Measurements from ENCODE around the gene RSRC2.

Gene RSRC2

DNA sequence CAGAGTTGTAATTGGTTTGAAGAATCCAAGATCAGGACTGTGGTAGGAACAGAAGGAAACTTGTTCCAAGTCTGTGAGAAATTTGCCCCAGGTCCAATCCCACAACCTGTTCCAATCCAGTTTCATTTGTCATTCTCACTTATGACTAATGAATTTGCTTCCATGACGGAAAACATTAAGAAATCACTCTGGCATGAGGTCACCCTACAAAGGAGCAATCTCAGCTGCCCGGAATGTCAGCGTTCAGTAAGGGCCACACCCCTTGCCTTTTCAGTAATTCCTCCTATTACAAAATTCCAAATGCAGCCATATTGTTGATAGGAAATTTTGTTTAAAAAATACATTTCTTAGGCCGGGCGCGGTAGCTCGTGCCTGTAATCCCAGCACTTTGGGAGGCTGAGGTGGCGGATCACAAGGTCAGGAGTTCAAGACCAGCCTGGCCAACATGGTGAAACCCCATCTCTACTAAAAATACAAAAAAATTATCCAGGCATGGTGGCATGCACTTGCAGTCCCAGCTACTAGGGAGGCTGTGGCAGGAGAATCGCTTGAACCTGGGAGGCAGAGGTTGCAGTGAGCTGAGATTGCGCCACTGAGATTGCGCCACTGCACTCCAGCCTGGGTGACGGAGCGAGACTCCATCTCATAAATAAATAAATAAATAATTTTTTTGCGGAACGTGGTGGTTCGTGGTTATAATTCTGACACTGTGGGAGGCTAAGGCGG, 62.3 kb downstream of the RSRC2 start:
- peak; percentile 93 for ATAC-seq
- TF ChIP-seq ISL1 (CRISPR knock-in tag; IDR thresholded peaks at IDR 0.05): peak; percentile 65
- TF ChIP-seq, protein P1, sequence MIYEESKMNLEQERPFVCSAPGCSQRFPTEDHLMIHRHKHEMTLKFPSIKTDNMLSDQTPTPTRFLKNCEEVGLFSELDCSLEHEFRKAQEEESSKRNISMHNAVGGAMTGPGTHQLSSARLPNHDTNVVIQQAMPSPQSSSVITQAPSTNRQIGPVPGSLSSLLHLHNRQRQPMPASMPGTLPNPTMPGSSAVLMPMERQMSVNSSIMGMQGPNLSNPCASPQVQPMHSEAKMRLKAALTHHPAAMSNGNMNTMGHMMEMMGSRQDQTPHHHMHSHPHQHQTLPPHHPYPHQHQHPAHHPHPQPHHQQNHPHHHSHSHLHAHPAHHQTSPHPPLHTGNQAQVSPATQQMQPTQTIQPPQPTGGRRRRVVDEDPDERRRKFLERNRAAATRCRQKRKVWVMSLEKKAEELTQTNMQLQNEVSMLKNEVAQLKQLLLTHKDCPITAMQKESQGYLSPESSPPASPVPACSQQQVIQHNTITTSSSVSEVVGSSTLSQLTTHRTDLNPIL (CRISPR knock-in tag; IDR thresholded peaks at IDR 0.05; ENCODE audit: low read depth): peak; percentile 61; the same call in 1 of the 2 replicates
- 0 out of 2 replicates have a peak, but pooled peaks have one; percentile 36 for TF ChIP-seq ZFP3 (CRISPR knock-in tag; IDR thresholded peaks at IDR 0.05)

DNA sequence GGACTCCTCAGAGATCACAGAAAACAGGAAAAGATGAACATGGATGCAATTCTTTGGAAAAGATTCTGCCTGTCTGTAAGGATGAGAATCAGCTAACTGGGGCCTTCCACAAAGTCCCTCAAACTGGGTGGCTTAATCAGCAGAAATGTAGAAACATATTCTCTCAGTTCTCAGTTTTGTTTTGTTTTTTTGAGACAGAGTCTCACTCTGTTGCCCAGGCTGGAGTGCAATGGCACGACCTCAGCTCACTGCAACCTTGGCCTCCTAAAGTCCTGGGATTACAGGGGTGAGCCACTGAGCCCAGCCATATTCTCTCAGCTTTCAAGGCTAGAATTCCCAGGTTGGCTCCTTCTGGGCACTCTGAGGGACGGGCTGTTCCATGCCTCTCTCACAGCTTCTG, 66.1 kb downstream of the RSRC2 start:
- ATAC-seq: no peak
- TF ChIP-seq ARNTL (CRISPR knock-in tag; IDR thresholded peaks at IDR 0.05; ENCODE audit: borderline replicate concordance, low read depth): no peak
- TF ChIP-seq ZNF565 (CRISPR knock-in tag; conservative IDR thresholded peaks at IDR 0.05; ENCODE audit: low read depth): no peak
- TF ChIP-seq, protein P2, sequence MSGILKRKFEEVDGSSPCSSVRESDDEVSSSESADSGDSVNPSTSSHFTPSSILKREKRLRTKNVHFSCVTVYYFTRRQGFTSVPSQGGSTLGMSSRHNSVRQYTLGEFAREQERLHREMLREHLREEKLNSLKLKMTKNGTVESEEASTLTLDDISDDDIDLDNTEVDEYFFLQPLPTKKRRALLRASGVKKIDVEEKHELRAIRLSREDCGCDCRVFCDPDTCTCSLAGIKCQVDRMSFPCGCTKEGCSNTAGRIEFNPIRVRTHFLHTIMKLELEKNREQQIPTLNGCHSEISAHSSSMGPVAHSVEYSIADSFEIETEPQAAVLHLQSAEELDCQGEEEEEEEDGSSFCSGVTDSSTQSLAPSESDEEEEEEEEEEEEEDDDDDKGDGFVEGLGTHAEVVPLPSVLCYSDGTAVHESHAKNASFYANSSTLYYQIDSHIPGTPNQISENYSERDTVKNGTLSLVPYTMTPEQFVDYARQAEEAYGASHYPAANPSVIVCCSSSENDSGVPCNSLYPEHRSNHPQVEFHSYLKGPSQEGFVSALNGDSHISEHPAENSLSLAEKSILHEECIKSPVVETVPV (CRISPR knock-in tag; IDR thresholded peaks at IDR 0.05): no peak
- TF ChIP-seq CSDC2 (CRISPR knock-in tag; IDR thresholded peaks at IDR 0.05): no peak
- TF ChIP-seq, protein P3, sequence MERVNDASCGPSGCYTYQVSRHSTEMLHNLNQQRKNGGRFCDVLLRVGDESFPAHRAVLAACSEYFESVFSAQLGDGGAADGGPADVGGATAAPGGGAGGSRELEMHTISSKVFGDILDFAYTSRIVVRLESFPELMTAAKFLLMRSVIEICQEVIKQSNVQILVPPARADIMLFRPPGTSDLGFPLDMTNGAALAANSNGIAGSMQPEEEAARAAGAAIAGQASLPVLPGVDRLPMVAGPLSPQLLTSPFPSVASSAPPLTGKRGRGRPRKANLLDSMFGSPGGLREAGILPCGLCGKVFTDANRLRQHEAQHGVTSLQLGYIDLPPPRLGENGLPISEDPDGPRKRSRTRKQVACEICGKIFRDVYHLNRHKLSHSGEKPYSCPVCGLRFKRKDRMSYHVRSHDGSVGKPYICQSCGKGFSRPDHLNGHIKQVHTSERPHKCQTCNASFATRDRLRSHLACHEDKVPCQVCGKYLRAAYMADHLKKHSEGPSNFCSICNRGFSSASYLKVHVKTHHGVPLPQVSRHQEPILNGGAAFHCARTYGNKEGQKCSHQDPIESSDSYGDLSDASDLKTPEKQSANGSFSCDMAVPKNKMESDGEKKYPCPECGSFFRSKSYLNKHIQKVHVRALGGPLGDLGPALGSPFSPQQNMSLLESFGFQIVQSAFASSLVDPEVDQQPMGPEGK (CRISPR knock-in tag; IDR thresholded peaks at IDR 0.05; ENCODE audit: borderline replicate concordance): no peak

DNA sequence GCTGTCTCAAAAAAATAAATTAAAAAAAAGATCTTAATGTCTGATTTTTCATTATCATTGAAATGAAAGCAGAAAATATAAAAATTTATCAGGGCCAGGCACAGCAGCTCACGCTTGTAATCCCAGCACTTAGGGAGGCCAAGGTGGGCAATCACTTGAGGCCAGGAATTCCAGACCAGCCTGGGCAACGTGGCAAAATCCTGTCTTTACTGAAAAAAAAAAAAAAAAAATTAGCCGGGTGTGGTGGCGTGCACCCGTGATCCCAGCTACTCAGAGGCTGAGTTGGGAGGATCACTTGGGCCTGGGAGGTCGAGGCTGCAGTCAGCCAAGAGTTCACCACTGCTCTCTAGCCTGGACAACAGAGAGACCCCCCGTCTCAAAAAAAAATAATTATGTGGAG, 66.7 kb downstream of the RSRC2 start:
- no peak for ATAC-seq
- TF ChIP-seq SNAI2 (CRISPR knock-in tag; IDR thresholded peaks at IDR 0.05): no peak
- TF ChIP-seq, protein P1 (CRISPR knock-in tag; IDR thresholded peaks at IDR 0.05; ENCODE audit: low read depth): no peak
- TF ChIP-seq, protein P3 (CRISPR knock-in tag; IDR thresholded peaks at IDR 0.05; ENCODE audit: borderline replicate concordance): no peak
- TF ChIP-seq TOX (CRISPR knock-in tag; IDR thresholded peaks at IDR 0.05; ENCODE audit: borderline replicate concordance): no peak
- TF ChIP-seq OSR1 (CRISPR knock-in tag; IDR thresholded peaks at IDR 0.05): no peak
- TF ChIP-seq, protein P4, sequence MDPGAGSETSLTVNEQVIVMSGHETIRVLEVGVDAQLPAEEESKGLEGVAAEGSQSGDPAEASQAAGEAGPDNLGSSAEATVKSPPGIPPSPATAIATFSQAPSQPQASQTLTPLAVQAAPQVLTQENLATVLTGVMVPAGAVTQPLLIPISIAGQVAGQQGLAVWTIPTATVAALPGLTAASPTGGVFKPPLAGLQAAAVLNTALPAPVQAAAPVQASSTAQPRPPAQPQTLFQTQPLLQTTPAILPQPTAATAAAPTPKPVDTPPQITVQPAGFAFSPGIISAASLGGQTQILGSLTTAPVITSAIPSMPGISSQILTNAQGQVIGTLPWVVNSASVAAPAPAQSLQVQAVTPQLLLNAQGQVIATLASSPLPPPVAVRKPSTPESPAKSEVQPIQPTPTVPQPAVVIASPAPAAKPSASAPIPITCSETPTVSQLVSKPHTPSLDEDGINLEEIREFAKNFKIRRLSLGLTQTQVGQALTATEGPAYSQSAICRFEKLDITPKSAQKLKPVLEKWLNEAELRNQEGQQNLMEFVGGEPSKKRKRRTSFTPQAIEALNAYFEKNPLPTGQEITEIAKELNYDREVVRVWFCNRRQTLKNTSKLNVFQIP (CRISPR knock-in tag; IDR thresholded peaks at IDR 0.05; ENCODE audit: borderline replicate concordance, low read depth): no peak
- no peak for TF ChIP-seq PPARA (CRISPR knock-in tag; IDR thresholded peaks at IDR 0.05; ENCODE audit: borderline replicate concordance)
- TF ChIP-seq CSDC2 (CRISPR knock-in tag; IDR thresholded peaks at IDR 0.05): no peak

DNA sequence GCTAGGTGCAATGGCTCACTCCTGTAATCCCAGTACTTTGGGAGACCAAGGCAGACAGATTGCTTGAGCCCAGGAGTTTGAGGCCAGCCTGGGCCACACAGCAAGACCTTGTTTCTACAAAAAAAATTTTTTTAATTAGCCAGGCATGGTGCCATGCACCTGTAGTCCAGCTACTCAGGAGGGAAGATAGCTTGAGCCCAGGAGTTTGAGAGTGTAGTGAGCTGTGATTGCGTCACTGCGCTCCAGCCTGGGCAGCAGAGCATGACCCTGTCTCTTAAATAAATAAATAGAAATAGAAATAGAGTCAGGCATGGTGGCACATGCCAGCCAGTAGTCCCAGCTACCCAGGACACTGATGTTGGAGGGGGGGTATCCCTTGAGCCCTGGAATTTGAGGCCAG, 67.5 kb downstream of the RSRC2 start:
- TF ChIP-seq, protein P1 (CRISPR knock-in tag; IDR thresholded peaks at IDR 0.05; ENCODE audit: low read depth): no peak
- ATAC-seq: no peak
